CD4-positive, alpha-beta T cell treated with Interleukin-10 for 1 hour (primary cell): ENCODE results near the gene VPS16.

ENCODE experiments used
- DNase-seq: peaks from one replicate; pipeline ENCODE4 v3.0.0-alpha.2; 2020

Gene VPS16

GRCh38 chr20:2837221-2837960 lies 3.2 kb upstream of the VPS16 start:
- no peak for DNase-seq

DNA sequence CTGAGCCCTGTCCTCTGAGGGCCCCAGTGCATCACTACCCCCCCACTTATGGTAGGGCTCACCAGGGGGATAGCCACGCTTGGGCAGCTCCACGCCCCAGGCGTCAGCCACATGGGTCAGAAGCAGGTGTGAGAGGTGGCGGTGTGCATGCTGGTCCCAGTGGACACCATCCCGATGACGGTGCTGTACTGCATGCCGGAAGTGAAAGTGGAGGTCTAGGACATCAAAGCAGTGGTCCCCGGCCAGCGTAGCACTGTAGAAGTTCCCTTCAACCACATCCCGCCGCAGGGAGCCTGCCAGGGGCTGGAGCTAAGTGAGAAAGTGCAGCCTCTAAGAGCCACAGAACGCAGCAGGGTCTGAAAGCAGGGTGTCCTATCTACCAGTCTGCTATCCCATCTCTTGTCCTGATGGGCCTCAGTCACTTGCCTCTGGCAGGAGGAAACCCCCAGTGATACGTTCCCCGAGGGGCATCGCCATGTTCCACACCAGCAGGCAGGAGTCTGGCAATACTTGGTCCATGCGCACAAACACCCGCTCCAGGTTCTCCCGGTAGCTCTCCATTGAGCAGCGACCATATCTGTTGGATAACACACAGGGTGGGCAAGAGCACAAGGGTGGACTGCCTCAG lies 2.3 kb upstream of the VPS16 start:
- DNase-seq: no peak

DNA sequence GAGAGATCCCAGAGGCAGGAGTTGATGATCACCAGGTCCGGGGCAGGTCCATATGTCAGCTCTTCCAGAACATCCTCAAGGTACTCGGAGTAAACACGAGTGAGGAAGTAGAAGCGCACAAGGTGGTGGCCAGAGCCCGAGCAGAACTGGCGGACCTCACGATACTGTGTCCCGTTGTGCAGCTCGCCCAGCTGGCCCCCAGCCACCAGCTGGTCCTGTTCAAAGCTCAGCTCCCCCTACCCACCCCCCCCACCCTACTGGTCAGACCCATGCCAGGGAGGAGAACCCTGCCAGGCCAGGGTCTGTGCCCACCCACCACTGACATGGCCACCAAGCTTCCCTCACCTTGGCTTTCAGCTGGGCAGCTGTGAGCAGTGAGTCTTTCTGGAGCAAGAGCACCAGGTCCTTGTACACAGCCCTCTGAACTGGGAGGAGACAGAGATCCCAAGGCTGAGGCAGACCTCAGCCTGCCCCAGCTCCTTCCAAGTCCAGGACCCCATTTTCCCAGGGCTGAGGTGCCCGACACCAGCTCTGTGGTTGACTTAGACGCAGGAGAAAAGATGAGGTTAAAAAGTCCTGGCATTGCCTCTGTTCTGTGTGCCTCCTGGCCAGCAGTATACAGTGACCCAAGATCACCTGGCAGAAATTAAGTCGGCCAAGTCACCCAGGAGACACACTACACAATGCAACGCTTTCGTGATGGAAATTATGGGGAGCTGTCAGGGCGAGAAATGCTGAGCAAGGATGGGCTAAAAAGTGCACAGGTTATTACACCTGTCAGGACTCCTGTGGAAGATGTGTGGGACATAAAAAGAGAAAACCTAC lies 1.5 kb upstream of the VPS16 start:
- DNase-seq: no peak

DNA sequence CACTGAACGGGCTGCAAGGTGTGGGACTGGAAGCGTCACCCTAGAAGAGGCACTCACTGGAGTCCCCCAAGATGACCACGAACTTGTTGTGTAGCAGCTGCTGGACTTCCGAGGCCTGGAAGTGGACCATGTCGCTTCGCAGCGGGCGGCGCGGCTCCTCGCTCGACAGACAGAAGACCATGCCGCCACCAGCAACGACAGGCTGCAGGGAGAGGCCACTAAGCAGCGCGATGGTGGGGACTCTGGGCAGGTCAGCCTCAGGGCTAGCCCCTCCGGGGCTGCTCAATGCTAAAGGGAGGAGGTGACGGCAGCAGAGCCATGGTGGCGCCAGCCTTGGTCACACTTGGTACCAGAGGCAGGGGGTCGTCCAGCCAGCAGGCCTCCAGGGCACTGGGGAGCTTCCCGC lies 810 bp upstream of the VPS16 start:
- DNase-seq: no peak

DNA sequence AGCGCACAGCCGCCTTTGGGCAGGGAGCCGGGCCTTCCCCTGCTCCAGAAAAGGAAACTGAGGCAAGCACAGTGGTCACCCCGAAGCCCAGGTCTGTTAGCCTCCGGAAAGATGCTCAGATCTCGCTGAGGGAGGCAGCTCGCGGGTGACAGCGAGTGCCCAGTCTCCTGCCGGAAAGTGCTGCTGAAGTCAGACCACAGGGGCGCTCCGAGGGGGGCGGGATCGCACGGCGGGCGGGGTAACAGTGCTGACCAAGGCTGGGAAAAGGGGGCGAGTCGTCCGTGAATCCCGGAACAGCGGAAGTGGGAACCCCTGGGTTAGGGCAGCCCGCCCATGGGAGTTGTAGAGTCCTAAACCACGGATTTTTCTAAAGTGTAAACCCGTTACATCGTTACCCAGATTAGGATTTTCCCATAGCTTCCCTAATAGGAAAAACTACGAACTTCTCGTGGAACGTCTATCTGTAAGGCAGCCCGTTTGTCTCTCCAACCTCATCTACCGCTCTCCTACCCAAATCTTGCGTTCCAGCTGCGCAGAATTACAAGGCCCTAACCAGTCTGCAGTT lies 504 bp downstream of the VPS16 start:
- peak; percentile 34 for DNase-seq

- DNase-seq: no peak
Observed at GRCh38 chr20:2845607-2846006, 5.1 kb downstream of the VPS16 start.

DNA sequence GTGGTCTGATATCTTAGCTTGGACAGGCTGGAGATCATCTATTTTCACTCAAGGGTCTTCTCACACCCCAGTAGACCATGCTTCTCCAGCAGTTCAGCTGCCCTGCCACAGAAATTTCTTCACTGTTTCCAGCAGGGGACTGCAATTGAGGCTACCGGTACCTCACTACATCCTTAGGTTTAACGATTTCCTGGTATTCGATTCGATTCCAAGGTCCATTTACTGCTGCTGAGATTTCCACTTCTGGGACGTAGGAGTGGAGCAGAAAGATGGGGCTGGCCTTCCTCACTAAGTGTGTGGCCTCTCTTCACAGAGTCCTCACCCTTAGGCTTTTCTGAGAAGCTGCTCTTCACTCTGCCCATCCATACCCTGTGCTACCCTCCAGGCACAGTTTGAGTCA lies 6.2 kb downstream of the VPS16 start:
- no peak for DNase-seq

GRCh38 chr20:2847802-2848201 lies 7.3 kb downstream of the VPS16 start:
- no peak for DNase-seq

- no peak for DNase-seq
Observed at GRCh38 chr20:2849529-2849928, 9.0 kb downstream of the VPS16 start.

GRCh38 chr20:2851086-2851485 lies 10.5 kb downstream of the VPS16 start:
- no peak for DNase-seq

- DNase-seq: no peak
Observed at GRCh38 chr20:2858591-2858990, 18.0 kb downstream of the VPS16 start.

- no peak for DNase-seq
Observed at GRCh38 chr20:2859330-2860121, 19.0 kb downstream of the VPS16 start.

DNA sequence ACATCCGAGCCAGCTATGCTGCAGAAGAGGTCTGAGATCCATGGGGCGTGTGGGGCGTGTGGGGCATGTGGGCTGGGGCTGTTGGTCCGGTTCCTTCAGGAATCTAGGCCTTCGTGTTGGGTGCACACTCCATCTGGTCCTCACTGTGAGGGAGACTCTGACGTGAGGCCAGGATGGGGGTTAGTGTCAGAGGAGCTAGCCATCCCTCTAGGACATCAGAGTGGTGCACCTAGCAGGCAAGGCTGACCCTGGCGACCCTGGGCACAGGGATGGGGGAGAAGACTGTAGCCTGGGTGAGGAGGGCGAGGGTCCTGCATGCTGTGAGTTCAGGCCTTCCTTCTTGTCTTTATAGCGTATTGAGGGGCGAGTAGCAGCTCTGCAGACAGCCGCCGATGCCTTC lies 24.1 kb downstream of the VPS16 start:
- no peak for DNase-seq

GRCh38 chr20:2865101-2865500 lies 24.6 kb downstream of the VPS16 start:
- DNase-seq: no peak

- peak; percentile 55 for DNase-seq
Observed at GRCh38 chr20:2865630-2866029, 25.1 kb downstream of the VPS16 start.

- peak; percentile 17 for DNase-seq
Observed at GRCh38 chr20:2866236-2866635, 25.7 kb downstream of the VPS16 start.

DNA sequence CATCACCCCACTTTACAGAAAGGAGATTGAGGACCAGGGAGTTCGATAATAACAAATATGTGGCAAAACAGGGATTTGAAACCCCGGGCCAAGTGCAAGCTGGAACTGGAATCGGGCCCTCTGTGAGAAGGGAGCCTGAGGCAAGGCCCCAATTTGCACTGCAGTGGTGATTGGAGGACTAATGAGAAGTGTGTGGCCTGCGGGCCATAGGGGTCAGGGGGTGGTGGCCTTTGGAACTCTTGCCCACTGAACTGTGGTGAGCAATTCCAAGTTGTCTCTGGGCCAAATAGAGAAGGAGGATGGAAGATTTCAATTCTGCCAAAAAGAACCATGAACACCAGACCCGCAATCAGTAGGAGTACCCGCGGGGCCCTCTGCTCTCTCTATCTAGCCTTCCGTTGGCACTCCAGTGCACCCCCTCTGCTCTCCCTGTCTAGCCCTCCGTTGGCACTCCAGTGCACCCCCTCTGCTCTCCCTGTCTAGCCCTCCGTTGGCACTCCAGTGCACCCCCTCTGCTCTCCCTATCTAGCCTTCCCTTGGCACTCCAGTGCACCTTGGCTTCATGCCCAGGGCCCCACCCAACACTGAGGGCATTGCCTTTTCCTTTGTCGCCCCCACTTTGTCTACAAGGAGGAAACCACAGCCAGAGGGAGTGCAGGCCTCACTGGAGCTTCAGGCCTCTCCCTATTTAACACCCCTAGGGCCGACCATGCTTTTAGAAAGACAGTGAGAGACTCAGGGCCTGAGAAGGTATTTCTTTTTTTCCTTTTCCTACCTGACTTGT lies 26.7 kb downstream of the VPS16 start:
- no peak for DNase-seq

DNA sequence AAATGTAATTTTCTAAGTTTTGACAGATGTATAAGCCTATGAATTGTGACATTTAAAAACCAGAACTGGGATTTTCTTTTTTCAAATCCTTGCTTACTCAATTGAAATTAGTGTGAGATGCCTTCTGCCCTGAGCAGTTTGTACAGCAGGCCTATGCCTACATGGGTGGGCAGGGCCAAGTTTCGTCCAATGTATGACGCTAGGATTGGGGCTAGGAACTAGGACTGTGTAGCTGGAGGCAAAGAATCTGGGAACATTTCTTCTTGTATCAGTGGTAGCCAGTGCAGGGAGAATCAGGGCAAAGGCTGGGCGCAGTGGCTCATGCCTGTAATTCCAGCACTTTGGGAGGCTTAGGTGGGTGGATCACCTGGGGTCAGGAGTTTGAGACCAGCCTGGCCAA lies 28.8 kb downstream of the VPS16 start:
- no peak for DNase-seq

DNA sequence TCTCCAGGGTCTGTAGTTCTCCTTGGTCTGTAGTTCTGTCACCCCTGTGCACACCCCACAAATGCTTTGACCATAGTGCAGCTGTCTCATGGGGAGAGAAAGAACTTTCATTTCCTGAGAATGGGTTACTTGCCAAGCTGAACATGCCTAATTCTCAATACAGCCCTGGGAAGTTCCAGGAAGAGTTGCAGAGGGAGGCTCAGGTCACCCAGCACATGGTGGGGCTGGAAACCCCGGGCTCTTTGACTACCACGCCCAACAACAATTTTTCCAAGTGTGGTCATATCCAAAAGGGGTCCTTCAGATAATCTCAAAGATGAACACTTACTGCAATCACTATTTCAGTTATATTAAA lies 30.5 kb downstream of the VPS16 start:
- DNase-seq: no peak

DNA sequence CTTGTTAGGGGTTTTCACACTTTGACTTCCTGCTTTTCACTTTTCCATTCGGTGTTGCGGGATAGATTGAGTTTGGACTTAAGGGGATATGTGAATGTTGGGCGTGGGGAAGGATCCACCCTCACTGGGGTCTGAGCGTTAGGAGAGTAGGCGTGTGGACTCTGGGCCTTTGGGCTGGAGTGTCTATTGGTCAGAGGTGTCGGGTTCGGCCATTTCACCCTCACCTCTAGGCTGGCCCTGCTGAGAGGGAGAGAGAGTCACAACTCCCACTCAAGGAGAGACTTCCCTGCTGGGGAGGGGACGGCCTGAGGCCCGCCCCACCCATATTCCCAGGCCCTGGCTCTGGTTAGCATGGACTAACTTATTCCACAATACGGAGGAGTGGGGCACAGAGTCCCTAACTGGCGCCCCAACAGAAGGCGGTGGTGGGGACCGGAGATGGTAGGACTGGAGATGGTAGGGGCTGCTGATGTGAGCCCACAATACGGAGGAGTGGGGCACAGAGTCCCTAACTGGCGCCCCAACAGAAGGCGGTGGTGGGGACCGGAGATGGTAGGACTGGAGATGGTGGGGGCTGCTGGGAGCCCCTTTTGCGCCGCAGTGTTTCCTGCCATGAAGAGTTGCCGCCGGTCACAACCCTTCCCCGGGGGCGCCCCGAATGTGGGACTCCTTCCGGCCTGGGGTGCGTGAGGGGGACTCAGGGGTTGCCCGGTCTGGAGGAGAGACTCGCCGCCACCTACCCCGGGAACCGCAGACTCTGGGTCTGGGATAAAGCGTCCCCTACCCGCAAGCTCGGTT lies 31.3 kb downstream of the VPS16 start:
- peak; percentile 32 for DNase-seq

GRCh38 chr20:2872459-2873009 lies 32.0 kb downstream of the VPS16 start:
- peak; percentile 77 for DNase-seq
